IMR-90 (cell line): ENCODE measurements around the gene KCNAB2. TPM values are rescaled to one million over a fixed set of nuclear protein-coding genes. Genes with fewer than 3 reads are reported as not detected.

Source experiments
- ATAC-seq: fragments of 200-7000 bp; cut with Tn5 transposase; 2 replicates; pipeline ENCODE4 v1.9.1; 2020; ENCODE audit warnings: low read depth, mild to moderate bottlenecking, moderate library complexity
- BruUV-seq: library from RNA; stranded (reverse); fragments of 400-500 nt; replicated peaks from 2 replicates; lab custom pipeline; 2021; lab: Mats Ljungman, UMichigan
- CTCF ChIA-PET: fragments of 300-600 bp; formaldehyde crosslinking; extraction: SDS; loops from one replicate; lab custom pipeline; 2021; ENCODE audit warnings: antibody characterized with exemption; lab: Yijun Ruan, JAX
- POLR2A ChIA-PET: fragments of 300-600 bp; sonication (Branson Sonifier 250); formaldehyde crosslinking; loops from one replicate; lab custom pipeline; 2022; ENCODE audit warnings: antibody characterized with exemption; ENCODE audit not compliant: unreplicated experiment; lab: Charles Lee
- DNase-seq: peaks from one replicate; pipeline ENCODE4 v3.0.0; 2013
- H2AFZ ChIP-seq: replicated peaks from 2 replicates; pipeline ENCODE3; 2013; ENCODE audit warnings: low read length, mild to moderate bottlenecking; ENCODE audit not compliant: poor library complexity
- H2AK5ac ChIP-seq: 2 replicates; pipeline ENCODE4 v1.6.1; 2013; ENCODE audit warnings: low read depth, low read length, inconsistent platforms
- H2AK9ac ChIP-seq: replicated peaks from 2 replicates; pipeline ENCODE3; 2013; ENCODE audit warnings: mild to moderate bottlenecking, low read depth, low read length, moderate library complexity; ENCODE audit not compliant: poor library complexity
- H2BK120ac ChIP-seq: 2 replicates; pipeline ENCODE4 v1.6.1; 2013; ENCODE audit warnings: low read depth, low read length, inconsistent platforms
- H2BK15ac ChIP-seq: 3 replicates; pipeline ENCODE4 v1.6.1; 2013; ENCODE audit warnings: low read depth, low read length, inconsistent platforms
- H2BK20ac ChIP-seq: 2 replicates; pipeline ENCODE4 v1.6.1; 2013; ENCODE audit warnings: low read depth, mild to moderate bottlenecking, inconsistent platforms, low read length, moderate library complexity
- H2BK5ac ChIP-seq: 2 replicates; pipeline ENCODE4 v1.6.1; 2013; ENCODE audit warnings: mild to moderate bottlenecking, low read depth, low read length, inconsistent platforms; ENCODE audit not compliant: poor library complexity, severe bottlenecking
- H3K14ac ChIP-seq: replicated peaks from 2 replicates; pipeline ENCODE4 v1.6.1; 2013; ENCODE audit warnings: low read depth, low read length, inconsistent platforms
- H3K18ac ChIP-seq: 2 replicates; pipeline ENCODE4 v1.6.1; 2013; ENCODE audit warnings: low read depth, low read length, control low read depth
- H3K23ac ChIP-seq: 2 replicates; pipeline ENCODE4 v1.6.1; 2013; ENCODE audit warnings: low read depth, low read length, inconsistent platforms
- H3K27ac ChIP-seq: 2 replicates; pipeline ENCODE4 v1.5.1; 2013; ENCODE audit warnings: mild to moderate bottlenecking, control low read depth, low read length; ENCODE audit not compliant: insufficient read depth
- H3K27me3 ChIP-seq: 2 replicates; pipeline ENCODE4 v1.6.1; 2013; ENCODE audit warnings: low read length; ENCODE audit not compliant: control insufficient read depth, insufficient read depth
- H3K36me3 ChIP-seq: 2 replicates; pipeline ENCODE4 v1.6.1; 2013; ENCODE audit warnings: low read length, mixed read lengths; ENCODE audit not compliant: control insufficient read depth, insufficient read depth
- H3K4ac ChIP-seq: 2 replicates; pipeline ENCODE4 v1.6.1; 2013; ENCODE audit warnings: low read depth, low read length, inconsistent platforms
- H3K4me1 ChIP-seq: 2 replicates; pipeline ENCODE4 v1.6.1; 2013; ENCODE audit warnings: low read length, mixed read lengths; ENCODE audit not compliant: control insufficient read depth, insufficient read depth
- H3K4me2 ChIP-seq: 2 replicates; pipeline ENCODE4 v1.6.1; 2013; ENCODE audit warnings: low read depth, mild to moderate bottlenecking, control low read depth, low read length, moderate library complexity
- H3K4me3 ChIP-seq: 2 replicates; pipeline ENCODE4 v1.5.1; 2013; ENCODE audit warnings: low read depth, mild to moderate bottlenecking, control low read depth, low read length, moderate library complexity; ENCODE audit not compliant: insufficient read depth
- H3K56ac ChIP-seq: 2 replicates; pipeline ENCODE4 v1.6.1; 2013; ENCODE audit warnings: low read length, inconsistent platforms; ENCODE audit not compliant: insufficient read depth; ENCODE audit errors: extremely low read depth
- H3K79me1 ChIP-seq, 2 experiments: 2 replicates each; pipeline ENCODE4 v1.6.1; 2013; ENCODE audit warnings: low read length in 2 of 2, inconsistent platforms in 1 of 2, low read depth in 1 of 2
- H3K9ac ChIP-seq: 2 replicates; pipeline ENCODE4 v1.6.1; 2013; ENCODE audit warnings: low read depth, low read length, control low read depth
- H3K9me1 ChIP-seq: 2 replicates; pipeline ENCODE4 v1.6.1; 2013; ENCODE audit warnings: low read length, inconsistent platforms; ENCODE audit not compliant: insufficient read depth
- H3K9me3 ChIP-seq: 2 replicates; pipeline ENCODE4 v1.6.1; 2013; ENCODE audit warnings: low read length; ENCODE audit not compliant: control insufficient read depth, insufficient read depth
- H4K20me1 ChIP-seq: 2 replicates; pipeline ENCODE4 v1.6.1; 2013; ENCODE audit warnings: low read length, inconsistent platforms; ENCODE audit not compliant: insufficient read depth
- H4K5ac ChIP-seq: 2 replicates; pipeline ENCODE4 v1.6.1; 2013; ENCODE audit warnings: mild to moderate bottlenecking, low read depth, low read length, control low read depth
- H4K8ac ChIP-seq, 2 experiments: 2 replicates each; pipeline ENCODE4 v1.6.1; 2013; ENCODE audit warnings: low read depth in 2 of 2, low read length in 2 of 2, control low read depth in 1 of 2, inconsistent platforms in 1 of 2
- H4K91ac ChIP-seq: 2 replicates; pipeline ENCODE4 v1.6.1; 2013; ENCODE audit warnings: low read depth, low read length, inconsistent platforms; ENCODE audit not compliant: insufficient read depth
- BHLHE40 ChIP-seq: fragments of 150-350 bp; IDR thresholded peaks from 2 replicates; pipeline ENCODE4 v1.6.1; 2016; ENCODE audit warnings: mild to moderate bottlenecking, low read depth, low read length
- CEBPB ChIP-seq: IDR thresholded peaks from 2 replicates; pipeline ENCODE4 v1.6.1; 2012; ENCODE audit warnings: low read depth, low read length, improper control_type of control experiment
- ELK1 ChIP-seq: fragments of 150-350 bp; IDR thresholded peaks from 2 replicates; pipeline ENCODE4 v1.6.1; 2016; ENCODE audit warnings: low read depth, mild to moderate bottlenecking, low read length, moderate library complexity, borderline replicate concordance
- MAFK ChIP-seq: IDR thresholded peaks from 2 replicates; pipeline ENCODE4 v1.6.1; 2012; ENCODE audit warnings: low read depth, low read length, improper control_type of control experiment
- MAZ ChIP-seq: IDR thresholded peaks from 2 replicates; pipeline ENCODE4 v1.6.1; 2012; ENCODE audit warnings: low read depth, mild to moderate bottlenecking, low read length, improper control_type of control experiment, moderate library complexity, borderline replicate concordance
- WGBS, 2 experiments: methylation state at CpG; one replicate each; pipeline versions ENCODE4 v1.1.5 to v1.1.7; 2013; ENCODE audit warnings: missing lambda C conversion rate in 2 of 2; ENCODE audit not compliant: insufficient read length in 1 of 2; ENCODE audit errors: extremely low coverage in 2 of 2; 5-methylcytosine and 5-hydroxymethylcytosine counted together
- dilution Hi-C: fragments of 300-500 bp; cut with HindIII; formaldehyde crosslinking; loops from one replicate; pipeline ENCODE4 v1.14.3; 2018; ENCODE audit warnings: low sequenced_read_pairs; ENCODE audit not compliant: unreplicated experiment
- in situ Hi-C: fragments of 300-500 bp; cut with MboI; formaldehyde crosslinking; loops from 3 replicates; pipeline ENCODE4 v1.14.3; 2019; ENCODE audit warnings: low sequenced_read_pairs, inconsistent platforms, mixed read lengths
- intact Hi-C: fragments of 100-400 bp; cut with micrococcal nuclease; formaldehyde crosslinking; loops from 2 replicates; pipeline ENCODE4 v1.10.0; 2022
- polyA plus RNA-seq, 3 experiments: library from polyadenylated mRNA; depleted of rRNA; stranded (reverse); fragments of >200 nt; gene quantifications; 2 replicates each; pipeline ENCODE4 v1.2.3, GENCODE V29; 2012; ENCODE audit warnings: low replicate concordance in 1 of 3
- total RNA-seq: library from RNA; depleted of rRNA; stranded (reverse); fragments of >200 nt; gene quantifications from 2 replicates; pipeline ENCODE4 v1.2.3, GENCODE V29; 2012

Gene KCNAB2
- total and polyA plus RNA-seq, 2 of the 4 experiments (the other 2 are of a cell fraction), result 1.3 to 4.2 TPM

- H3K9me3 ChIP-seq, result no peaks in the 10 kb centered on the region
- ChIA-PET CTCF (no interaction called here), POLR2A (no interaction called here)
- H3K18ac ChIP-seq, result no peak overlapping the region
- no TSS peak for BruUV-seq
- H3K14ac ChIP-seq, result no peak overlapping the region
- no peak for ATAC-seq
- intact Hi-C loops, result no loop called here
- no peak overlapping the region for H3K4me3 ChIP-seq
- no peaks in the 10 kb centered on the region for H3K9me1 ChIP-seq
- no peak overlapping the region for H3K23ac ChIP-seq
- DNase-seq, result no peak
- in situ Hi-C loops, result no loop called here
- H3K79me1 ChIP-seq, result no peaks in the 10 kb centered on the region
- no peaks in the 10 kb centered on the region for H3K4me1 ChIP-seq
- dilution Hi-C loops, result no loop called here
- peaks cover 11% of the 10 kb centered on the region for H3K27me3 ChIP-seq
- no peak overlapping the region for H2AK5ac ChIP-seq
- no peak overlapping the region for H4K5ac ChIP-seq
- H4K8ac ChIP-seq, result no peak overlapping the region
- H2AFZ ChIP-seq, result no peak overlapping the region
- H3K4ac ChIP-seq, result no peak overlapping the region
- H2BK15ac ChIP-seq, result no peak overlapping the region
- H2BK5ac ChIP-seq, result no peak overlapping the region
- H3K9ac ChIP-seq, result no peak overlapping the region
- H2AK9ac ChIP-seq, result no peak overlapping the region
- H3K36me3 ChIP-seq, result no peaks in the 10 kb centered on the region
- no peak overlapping the region for H2BK120ac ChIP-seq
- no peak overlapping the region for H3K56ac ChIP-seq
- 48% methylated on average over 8 of the region's 25 CpGs; no CpG with 5 or more reads in 1 of the 2 experiments for WGBS, 2 experiments
- no peak overlapping the region for H4K91ac ChIP-seq
- no peak overlapping the region for H3K27ac ChIP-seq
- no peaks in the 10 kb centered on the region for H4K20me1 ChIP-seq
- TF ChIP-seq MAFK (no peak), MAZ (no peak), BHLHE40 (no peak), CEBPB (no peak), ELK1 (no peak)
- no peak overlapping the region for H3K4me2 ChIP-seq
- H2BK20ac ChIP-seq, result no peak overlapping the region
Observed at GRCh38 chr1:6090996-6091822, 45.5 kb downstream of the KCNAB2 start.
